NCI-H2171 (cell line): ENCODE measurements around the gene ZNF33B.
"Not testable (repeated sequence)": the region's sequence is repeated elsewhere in the genome, so short reads cannot be mapped to it uniquely, and the experiment has no call there.

Experiments used
- DNase-seq: peaks from one replicate; lab custom pipeline; 2025; lab: John Stamatoyannopoulos, UW

The ZNF33B gene

DNA sequence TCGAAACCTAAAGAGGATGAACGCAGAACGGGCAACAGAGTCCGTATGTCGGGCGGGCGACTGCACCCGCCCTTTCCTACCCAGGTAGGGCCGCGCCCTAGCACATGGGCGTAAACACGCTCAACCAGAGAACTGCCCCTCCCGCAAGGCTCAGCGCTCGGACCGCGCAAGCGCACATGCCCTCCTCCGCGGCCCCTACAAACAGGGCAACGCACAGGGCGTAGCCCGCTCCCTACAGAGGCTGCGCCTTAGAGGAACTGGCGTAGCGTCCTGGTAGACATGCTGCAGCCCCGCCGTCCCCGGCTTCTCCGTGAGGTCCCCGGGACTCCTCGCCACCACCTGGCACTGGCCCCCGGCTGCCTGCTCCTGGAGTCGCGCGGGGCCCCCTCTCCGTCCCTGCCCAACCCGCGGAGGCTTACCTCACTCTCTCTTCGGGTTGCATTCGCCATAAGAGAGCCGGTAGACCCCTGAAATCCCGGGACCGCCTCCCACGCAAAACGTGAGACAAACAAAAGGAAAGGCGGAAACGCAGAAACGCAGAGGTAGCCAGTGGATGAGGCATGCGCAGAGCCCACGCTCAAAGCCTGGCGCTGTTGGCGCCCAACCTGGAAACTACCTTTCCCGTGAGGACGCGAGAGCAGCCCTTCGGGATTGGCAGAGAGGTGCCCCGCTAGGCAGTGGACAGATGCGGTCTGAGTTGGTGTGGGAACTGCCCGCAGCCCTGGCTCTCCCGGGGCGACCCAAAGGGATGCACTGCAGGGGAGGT lies at the start of gene ZNF33B:
Gene ZNF33B, minus strand, starts transcription at position 516 of the 766 bp plus-strand sequence. CDS start 1,642 bp downstream, outside the sequence.
- DNase-seq: peak; percentile 77

DNA sequence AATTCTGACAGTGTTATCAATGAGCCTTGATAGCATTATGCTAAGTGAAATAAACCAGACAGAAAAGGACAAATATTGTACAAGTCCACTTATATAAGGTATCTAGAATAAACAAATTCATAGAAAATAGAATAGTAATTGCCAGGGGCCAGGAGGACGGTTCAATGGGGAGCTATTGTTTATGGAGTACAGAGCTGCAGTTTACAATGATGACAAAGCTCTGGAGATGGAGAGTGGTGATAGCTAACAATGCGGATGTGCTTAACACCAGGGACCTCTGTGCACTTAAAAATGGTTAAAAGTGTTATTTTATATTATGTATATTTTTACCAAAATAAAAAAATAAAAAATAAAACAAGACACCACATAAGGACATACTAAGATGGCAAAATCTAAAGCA lies 46.1 kb upstream of the ZNF33B start:
- DNase-seq: no peak

DNA sequence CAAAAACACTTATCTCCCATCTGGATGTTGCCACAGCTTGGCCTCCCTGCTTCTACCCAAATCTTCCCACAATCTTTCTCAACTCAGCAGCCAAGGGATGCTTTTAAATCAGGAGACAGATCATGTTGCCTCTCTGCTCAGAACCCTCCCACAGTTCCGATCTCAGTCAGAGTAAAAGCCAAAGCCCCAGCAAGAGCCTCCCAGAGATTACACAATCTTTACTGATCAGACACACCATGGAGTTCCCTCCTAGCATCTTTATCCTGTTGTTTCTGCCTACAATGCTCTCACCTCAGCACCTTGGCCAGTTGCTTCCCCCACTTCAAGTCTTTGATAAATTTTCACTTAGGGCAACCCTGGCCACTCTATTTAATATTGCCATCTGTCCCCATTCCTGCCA lies 41.9 kb upstream of the ZNF33B start:
- DNase-seq: no peak

DNA sequence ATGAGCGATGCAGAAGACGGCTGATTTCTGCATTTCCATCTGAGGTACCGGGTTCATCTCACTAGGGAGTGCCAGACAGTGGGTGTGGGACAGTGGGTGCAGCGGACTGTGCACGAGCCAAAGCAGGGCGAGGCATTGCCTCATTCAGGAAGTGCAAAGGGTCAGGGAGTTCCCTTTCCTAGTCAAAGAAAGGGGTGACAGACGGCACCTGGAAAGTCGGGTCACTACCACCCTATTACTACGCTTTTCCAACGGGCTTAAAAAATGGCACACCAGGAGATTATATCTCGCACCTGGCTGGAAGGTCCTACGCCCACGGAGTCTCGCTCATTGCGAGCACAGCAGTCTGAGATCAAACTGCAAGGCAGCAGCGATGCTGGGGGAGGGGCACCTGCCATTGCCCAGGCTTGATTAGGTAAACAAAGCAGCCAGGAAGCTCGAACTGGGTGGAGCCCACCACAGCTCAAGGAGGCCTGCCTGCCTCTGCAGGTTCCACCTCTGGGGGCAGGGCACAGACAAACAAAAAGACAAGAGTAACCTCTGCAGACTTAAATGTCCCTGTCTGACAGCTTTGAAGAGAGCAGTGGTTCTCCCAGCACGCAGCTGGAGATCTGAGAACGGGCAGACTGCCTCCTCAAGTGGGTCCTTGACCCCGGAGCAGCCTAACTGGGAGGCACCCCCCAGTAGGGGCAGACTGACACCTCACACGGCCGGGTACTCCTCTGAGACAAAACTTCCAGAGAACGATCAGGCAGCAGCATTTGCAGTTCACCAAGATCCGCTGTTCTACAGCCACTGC lies 27.0 kb upstream of the ZNF33B start:
- DNase-seq: not testable (repeated sequence)

DNA sequence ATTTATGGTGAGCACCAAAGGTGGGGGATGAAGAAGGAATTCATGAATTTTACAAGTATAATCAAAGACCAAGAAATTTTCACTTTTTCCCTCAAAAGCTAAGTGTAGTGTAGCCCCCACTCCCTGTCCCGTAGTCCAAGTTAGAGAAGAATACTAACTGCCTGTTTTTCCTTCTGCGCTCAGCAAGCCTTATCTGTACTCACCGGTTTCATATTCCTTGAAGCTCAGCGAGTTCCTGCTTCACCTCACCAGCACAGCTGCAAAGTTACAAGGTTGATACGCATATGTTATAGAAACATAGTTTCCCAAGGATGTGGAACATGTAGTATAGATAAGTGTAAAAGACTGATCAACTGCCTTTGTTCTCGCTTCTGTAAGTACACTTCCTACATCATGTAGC lies 16.0 kb upstream of the ZNF33B start:
- DNase-seq: no peak

DNA sequence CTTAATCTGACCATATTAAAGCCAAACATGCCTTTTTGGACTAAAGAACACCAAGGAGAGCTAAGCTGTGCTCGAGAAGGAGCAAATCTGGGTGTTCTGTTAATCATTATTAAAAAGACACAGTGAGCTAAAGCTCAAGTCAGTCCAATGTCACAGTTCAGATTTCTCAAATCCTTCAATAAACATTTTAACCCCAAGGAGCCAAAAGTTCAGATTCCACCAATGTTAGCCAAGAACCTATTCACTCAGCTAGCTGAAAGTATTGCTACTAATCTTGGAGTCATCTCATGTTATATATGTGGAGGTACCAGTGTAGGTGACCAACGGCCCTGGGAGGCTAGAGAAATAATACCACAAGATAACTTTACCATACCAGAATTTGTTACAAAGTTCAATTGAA lies 14.5 kb upstream of the ZNF33B start:
- DNase-seq: no peak

DNA sequence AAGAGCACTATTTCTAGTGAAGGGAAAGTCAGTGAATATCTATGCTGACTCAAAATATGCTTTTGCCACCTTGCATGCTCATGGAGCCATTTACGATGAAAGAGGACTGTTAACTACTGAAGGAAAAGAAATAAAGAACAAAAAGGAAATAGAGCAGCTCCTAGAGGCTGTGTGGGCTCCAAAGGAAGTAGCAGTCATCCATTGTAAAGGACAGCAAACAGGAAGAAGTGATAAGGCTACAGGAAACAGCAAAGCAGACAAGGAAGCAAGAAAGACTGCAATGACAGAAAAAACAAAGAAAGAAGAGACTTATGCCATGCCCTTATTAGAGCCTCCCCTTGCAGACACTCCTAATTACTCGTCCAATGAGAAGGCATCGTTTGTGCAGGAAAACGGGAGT lies 12.0 kb upstream of the ZNF33B start:
- no peak for DNase-seq

DNA sequence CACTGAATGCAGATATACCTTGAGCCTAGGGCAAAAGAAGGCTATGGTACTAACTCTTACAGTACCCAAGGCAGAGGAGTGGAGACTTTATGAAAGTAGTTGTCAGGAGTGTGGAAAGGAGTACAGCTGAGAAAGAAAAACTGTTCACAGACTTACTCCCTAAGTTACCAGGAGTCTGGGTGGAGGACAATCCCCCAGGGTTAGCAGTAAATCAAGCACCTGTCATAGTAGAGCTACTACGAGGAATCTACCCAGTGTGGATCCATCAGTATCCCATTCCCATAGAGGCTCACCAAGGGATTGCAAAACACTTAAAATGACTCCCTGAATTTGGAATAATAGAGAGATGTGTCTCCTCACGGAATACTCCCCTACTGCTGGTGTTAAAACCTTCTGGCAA lies 10.1 kb upstream of the ZNF33B start:
- no peak for DNase-seq

DNA sequence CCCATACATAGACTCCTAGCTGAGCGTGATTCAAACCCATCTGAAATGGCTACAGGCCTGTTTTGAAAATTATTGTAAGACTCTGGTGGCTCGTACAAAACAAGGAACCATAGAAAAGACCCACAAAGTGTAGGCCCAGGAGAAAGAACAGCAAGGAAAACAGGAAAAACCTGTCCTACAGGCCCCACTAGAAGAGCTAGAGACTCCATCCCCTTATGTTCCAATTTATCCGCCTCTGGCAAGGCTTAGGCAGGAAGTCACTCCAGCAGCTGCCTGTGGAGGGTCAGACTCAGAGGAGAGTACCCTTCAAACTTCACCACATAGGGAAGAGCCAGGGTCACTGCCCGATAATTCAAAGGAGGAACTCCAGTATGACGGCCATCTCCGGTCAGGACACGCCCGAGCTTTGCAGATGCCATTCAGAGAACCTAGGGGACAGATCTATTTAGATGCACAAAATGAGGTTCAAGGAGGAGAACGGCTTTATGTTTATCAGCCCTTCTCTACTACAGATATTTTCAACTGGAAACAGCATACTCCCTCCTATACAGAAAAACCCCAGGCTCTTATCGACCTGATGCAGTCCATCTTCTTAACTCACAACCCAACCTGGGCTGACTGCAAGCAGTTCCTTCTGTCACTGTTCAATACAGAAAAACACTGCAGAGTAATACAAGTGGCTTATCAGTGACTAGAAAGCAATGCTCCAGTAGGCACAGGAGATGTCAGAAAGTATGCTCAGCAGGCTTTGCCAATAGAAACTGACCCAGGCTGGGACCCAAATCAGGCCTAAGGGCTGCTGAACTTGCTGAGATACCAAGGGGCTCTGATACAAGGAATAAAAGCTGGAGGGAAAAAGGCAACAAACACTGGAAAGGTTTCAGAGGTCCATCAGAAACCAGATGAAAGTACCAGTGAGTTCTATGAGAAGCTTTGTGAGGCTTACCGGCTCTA lies 8.6 kb upstream of the ZNF33B start:
- no peak for DNase-seq

DNA sequence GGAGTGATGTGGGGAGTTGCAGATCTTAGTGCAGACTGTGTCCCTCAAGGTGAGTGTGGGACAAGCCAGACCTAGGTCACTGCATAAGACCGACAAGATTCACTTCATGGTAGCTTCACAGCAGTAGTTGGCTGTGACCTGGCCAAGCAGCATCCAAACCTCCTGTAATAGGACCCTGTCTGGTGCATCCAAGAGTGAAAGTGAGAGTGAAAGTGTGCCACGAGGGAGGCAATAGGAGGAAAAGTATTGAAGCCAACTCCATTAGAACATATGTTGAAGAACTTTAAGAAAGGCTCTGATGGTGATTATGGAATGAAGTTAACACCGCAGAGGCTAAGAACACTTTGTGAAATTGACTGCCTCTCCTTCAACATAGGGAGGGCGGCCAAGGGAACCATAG lies 7.8 kb upstream of the ZNF33B start:
- DNase-seq: no peak

DNA sequence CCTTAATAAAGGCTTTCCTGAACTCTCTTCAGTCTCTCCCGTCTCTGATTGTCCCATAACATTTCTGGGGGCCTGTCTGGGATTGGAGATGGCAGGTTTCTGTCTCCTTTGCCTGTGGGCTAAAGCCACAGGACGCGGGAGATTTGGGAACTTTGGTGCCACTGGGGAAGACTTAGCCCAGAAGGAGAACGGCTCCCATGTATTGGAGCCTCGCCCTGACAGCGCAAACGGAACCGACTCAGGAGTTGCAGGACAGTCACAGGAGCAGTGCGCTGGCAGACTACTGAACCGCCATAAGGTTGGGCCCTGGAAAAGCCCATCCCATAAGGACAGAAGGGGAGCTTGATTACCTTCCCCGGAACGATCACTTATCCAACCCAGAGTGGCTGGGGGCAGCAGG lies 7.1 kb upstream of the ZNF33B start:
- DNase-seq: no peak

DNA sequence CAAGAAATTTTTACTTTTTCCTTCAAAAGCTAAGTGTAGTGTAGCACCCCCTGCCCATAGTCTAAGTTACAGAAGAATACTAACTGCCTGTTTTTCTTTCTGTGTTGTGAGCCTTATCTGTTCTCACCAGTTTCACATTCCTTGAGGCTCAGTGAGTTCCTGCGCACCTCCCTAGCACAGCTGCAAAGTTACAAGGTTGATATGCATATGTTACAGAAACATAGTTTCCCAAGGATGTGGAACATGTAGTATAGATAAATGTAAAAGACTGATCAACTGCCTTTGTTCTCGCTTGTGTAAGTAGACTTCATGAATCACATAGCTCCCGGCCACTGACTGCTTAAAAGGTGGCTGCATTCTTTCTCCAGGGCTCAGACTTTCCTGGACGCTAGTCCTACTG lies 6.7 kb upstream of the ZNF33B start:
- no peak for DNase-seq

DNA sequence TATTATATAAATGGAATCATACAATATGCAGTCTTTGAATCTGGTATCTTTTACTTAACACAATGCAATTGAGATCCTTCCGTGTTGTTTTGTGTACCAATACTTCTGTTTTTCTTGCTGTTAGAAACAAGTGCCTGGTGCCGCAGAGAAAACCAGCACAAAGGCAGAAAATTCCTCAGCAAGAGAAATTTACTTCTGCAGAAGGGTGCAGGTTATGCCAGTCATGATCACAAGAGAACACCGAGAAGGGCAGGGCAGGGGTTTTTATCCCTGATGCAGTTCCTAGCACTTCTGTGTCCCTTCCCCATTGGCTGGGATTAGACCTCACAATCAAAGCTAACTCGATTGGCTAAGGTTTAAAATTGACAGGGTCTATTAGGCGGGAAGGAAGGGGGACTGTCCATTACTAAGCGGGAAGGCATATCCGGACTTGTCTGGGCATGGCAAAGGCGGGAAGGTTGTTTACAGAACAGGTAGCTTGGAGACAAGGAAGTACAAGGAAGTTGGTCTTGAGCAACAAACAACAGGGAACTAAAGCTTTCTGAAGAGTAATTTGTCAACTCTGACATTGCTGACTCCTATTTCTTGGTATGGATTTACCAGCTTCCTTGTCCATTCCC lies 2.4 kb upstream of the ZNF33B start:
- no peak for DNase-seq

DNA sequence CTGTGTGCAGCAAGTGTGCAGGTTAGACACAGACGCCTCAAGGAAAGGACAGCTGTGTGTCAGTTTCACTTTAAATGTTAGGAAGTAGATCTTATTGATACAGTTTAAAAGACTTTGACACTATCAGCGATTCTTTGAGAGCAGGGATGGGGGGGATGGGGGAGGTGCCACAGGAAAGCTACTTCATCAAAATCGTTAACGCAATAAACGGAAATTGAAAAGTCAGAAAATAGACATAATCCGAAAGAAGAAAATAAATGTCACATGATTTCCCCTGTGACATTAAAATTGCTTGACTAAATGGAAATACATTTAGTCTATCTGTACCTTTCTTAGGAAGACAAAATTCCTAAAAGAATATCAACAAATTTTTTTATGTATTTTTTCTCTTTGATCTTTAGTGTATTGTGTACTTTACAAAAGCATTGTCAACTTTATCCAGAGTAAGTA lies 476 bp upstream of the ZNF33B start:
- no peak for DNase-seq

DNA sequence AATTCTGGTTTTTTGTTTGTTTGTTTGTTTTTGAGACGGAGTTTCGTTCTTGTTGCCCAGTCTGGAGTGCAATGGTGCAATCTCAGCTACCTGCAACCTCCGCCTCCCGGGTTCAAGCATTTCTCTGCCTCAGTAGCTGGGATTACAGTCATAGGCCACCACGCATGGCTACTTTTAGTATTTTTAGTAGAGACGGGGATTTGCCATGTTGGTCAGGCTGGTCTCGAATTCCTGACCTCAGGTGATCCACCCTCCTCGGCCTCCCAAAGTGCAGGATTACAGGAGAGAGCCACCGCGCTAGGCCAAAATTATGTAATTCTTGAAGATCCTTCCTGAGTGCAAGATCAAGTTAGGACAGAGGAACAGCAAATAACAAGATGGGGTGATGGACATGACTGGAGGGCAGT lies 719 bp downstream of the ZNF33B start:
- no peak for DNase-seq

DNA sequence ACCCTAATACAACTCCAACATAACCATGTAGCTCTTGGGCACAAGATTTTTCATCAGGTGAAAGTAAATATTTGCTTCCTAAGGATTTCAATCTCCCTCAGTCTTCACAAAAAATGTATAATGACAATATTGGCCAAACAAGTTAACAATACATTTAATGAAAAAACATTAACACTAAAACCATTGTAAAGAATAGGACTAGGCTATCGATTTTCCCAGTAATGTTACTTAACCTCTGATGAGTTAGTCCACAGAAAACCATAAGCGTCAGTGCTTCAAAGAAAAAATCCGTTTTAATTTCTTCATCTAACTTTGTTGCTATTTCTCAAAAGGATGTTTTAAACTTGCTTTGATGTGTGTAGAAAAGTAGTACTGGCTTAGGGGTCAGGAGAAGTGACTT lies 1.2 kb downstream of the ZNF33B start:
- no peak for DNase-seq

DNA sequence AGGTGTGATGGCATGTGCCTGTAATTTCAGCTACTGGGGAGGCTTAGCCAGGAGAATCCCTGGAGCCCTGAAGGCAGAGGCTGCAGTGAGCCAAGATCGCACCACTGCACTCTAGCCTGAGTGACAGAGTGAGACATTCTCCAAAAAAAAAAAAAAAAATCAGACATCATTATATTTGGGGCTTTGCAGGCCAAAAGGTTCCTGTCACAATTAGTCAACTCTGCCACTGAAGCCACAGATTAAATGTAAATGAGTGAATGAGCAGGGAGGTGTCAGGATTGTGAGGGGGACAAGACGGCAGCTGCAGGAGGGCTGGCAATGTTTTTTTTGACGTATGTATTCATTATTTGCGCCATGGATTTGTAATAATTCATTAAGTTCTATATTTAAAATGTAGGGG lies 3.3 kb downstream of the ZNF33B start:
- DNase-seq: no peak

DNA sequence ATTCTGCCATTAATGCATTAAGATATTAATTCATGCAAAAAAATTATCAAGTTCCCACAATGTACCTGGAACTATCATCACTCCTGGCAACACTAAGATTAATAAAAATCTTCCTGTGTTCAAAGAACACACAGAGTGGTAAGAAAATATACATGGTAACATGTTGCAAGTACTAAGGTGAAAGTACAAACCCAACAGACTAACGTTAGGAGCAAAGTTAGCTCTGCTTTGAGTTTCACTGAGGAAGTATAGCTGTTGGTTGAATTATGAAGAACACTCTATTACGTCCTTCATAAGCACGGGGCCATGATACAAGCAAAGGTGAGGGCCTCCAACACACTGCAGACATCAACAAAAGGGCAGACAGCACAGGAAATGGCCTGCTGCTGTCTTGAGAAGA lies 5.8 kb downstream of the ZNF33B start:
- DNase-seq: no peak

DNA sequence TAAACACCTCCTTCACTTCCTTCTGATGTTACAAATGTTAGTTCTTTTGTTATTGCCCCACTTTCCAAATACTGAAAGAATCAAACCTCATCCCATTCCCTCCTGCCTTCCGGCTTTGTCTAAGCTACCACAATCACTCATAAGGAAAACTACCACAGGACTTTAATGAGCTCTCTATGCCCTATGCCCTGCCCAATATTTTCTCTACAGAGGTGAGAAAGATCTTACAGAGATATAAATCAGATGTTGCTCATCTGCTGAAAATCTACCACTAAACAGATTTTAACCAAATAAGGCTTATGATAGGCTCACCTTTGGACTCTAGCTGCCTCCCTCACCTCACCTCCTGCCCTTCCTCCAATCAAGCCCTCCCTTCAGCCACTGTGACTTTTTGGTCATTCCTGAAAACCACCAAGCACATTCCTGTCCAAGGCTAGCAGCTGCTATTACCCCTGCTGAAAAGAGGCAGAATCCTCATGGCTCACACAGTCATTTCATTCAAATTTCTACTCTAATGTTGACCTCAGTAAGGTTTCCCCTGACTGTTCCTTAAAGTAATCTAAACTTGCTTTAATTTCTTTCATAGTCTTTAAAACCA lies 7.7 kb downstream of the ZNF33B start:
- DNase-seq: no peak

DNA sequence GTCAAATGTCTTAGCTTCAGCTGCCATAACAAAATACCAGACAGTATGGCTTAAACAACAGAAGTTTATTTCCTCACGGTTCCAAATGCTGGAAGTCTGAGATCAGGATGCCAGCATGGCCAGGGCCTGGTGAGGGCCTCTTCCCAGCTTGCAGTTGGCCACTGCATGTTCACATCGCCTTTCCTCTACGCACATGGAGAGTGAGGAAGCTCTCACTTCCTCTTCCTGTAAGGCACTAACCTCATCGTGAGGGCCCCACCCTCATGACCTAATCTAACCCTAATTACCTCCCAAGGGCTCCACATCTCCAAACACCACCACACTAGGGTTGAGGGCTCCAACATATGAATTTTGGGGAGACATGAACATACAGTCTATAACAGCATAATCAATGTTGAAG lies 14.4 kb downstream of the ZNF33B start:
- DNase-seq: no peak

DNA sequence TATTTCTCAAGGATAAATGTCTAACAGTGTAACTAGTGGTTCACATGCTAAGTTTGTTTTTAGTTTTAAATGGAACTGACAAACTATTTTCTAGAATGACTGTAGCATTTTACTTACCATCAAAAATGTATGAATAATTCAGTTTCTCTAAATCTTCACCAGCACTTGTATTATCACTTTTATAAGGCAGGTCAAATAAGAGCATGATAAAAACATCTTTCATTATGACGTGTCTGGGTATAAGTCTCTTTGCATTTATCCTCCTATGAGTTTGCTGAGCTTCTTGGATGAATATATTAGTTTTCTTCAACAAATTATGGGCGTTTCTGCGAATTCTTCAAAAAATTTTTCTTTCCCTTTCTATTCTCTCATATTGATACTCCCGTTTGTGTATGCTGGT lies 19.9 kb downstream of the ZNF33B start:
- no peak for DNase-seq
